CD4-positive, alpha-beta memory T cell (primary cell): ENCODE measurements around the gene TET2. TPM values are rescaled to one million over a fixed set of nuclear protein-coding genes. Genes with fewer than 3 reads are reported as not detected.
A peak's percentile ranks its signal among the peaks of the same experiment; 100 is the strongest.

ENCODE experiments used
- CTCF ChIA-PET: fragments of 350-600 bp; sonication (Branson Sonifier 250); formaldehyde crosslinking; loops from one replicate; lab custom pipeline; 2021; ENCODE audit warnings: inconsistent platforms; ENCODE audit not compliant: partially characterized antibody; lab: Charles Lee
- POLR2A ChIA-PET: fragments of 350-600 bp; sonication (Branson Sonifier 250); formaldehyde crosslinking; loops from one replicate; lab custom pipeline; 2021; ENCODE audit not compliant: partially characterized antibody; lab: Charles Lee
- DNase-seq, 5 donors: peaks; one replicate each; pipeline versions ENCODE4 v3.0.0 to v3.0.0-alpha.2; 2020 to 2022; ENCODE audit warnings: mixed read lengths in 1 of 5
- H3K27ac ChIP-seq: one replicate; pipeline ENCODE4 v1.7.0; 2013; ENCODE audit warnings: low read depth, low read length
- H3K27me3 ChIP-seq: 2 replicates; pipeline ENCODE4 v1.7.0; 2013; ENCODE audit warnings: mild to moderate bottlenecking, low read length, moderate library complexity; ENCODE audit not compliant: insufficient read depth
- H3K36me3 ChIP-seq: 2 replicates; pipeline ENCODE4 v1.7.0; 2013; ENCODE audit warnings: mild to moderate bottlenecking, low read length, moderate library complexity; ENCODE audit not compliant: insufficient read depth
- H3K4me1 ChIP-seq: 2 replicates; pipeline ENCODE4 v1.7.0; 2013; ENCODE audit warnings: mild to moderate bottlenecking, low read length, moderate library complexity; ENCODE audit not compliant: insufficient read depth
- H3K4me3 ChIP-seq, 2 donors: one replicate each; pipeline ENCODE4 v1.7.0; 2013; ENCODE audit warnings: low read length in 2 of 2, mild to moderate bottlenecking in 1 of 2
- H3K9me3 ChIP-seq, 2 donors: one replicate each; pipeline ENCODE4 v1.7.0; 2013; ENCODE audit warnings: low read length in 2 of 2, control low read depth in 1 of 2; ENCODE audit not compliant: control insufficient read depth in 1 of 2
- H3K27ac Mint-ChIP-seq, 7 donors: one replicate each; pipeline ENCODE4 v1.8.0; 2020 to 2021; ENCODE audit warnings: mixed read lengths in 7 of 7, mild to moderate bottlenecking in 6 of 7, inconsistent platforms in 3 of 7, moderate library complexity in 3 of 7
- H3K27me3 Mint-ChIP-seq, 2 donors: one replicate each; pipeline ENCODE4 v1.8.0; 2020 to 2021; ENCODE audit warnings: mixed read lengths in 2 of 2
- H3K36me3 Mint-ChIP-seq, 2 donors: one replicate each; pipeline ENCODE4 v1.8.0; 2020 to 2021; ENCODE audit warnings: mixed read lengths in 2 of 2, inconsistent platforms in 1 of 2, mild to moderate bottlenecking in 1 of 2
- H3K4me1 Mint-ChIP-seq, 4 donors: one replicate each; pipeline ENCODE4 v1.8.0; 2020 to 2021; ENCODE audit warnings: mixed read lengths in 4 of 4, mild to moderate bottlenecking in 1 of 4
- H3K4me3 Mint-ChIP-seq, 8 donors: one replicate each; pipeline ENCODE4 v1.8.0; 2020 to 2021; ENCODE audit warnings: mixed read lengths in 8 of 8, mild to moderate bottlenecking in 7 of 8, moderate library complexity in 6 of 8, inconsistent platforms in 3 of 8
- H3K9me3 Mint-ChIP-seq, 8 donors: one replicate each; pipeline ENCODE4 v1.8.0; 2020 to 2021; ENCODE audit warnings: mixed read lengths in 8 of 8, mild to moderate bottlenecking in 5 of 8, inconsistent platforms in 3 of 8, moderate library complexity in 1 of 8
- intact Hi-C: fragments of 100-400 bp; cut with micrococcal nuclease; formaldehyde crosslinking; loops from one replicate; pipeline ENCODE4 v1.15.1; 2023
- polyA plus RNA-seq, 2 donors: library from polyadenylated mRNA; unstranded; fragments of 300-500 nt; fragmentation: Illumina TruSeq; gene quantifications; one replicate each; pipeline ENCODE4 v1.2.3, GENCODE V29; 2021
- total RNA-seq, 2 experiments: library from RNA; stranded (reverse); gene quantifications; one replicate each; pipeline ENCODE4 v1.2.3, GENCODE V29; 2021

Gene TET2
- total and polyA plus RNA-seq, 4 experiments from 2014 or later, result 9.7 to 20.7 (median 16.9) TPM

DNA sequence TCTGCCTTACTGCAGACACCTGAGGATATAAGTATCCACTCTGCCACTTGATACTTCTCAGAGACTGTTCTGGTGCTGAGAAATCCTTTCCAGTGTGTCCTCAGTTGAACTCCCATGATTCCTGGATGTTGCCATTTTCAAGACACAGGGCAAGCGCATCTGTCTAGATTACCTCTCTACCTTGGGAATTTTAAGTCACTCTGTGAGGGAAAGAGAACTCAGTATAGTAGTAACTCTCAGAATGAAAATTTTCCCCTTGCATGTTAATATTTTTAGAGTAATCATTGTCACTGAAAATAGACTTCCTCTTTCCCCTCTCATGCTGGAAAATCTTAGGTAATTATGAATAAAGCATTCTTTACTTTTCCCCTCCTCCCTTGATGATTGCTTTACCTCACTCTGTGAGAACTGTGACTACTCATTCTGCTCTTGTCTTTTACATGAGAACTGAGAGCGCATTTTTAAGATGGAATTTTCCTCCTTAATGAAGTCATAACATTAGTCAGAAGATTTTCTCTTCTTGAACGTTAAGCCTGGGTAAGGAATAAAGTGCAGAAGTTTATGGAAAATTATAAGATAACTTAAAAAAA is 45.0 kb downstream of the TET2 start:
- H3K9me3 Mint-ChIP-seq, result no peaks in the 10 kb centered on the region
- DNase-seq, result peak in 1 of 5 donors; percentile 5
- peaks cover 24 to 30% of the 10 kb centered on the region in 2 donors for H3K36me3 Mint-ChIP-seq
- H3K27ac ChIP-seq, result no peak overlapping the region
- H3K9me3 ChIP-seq, result no peaks in the 10 kb centered on the region
- peak overlapping the region in 2 of 7 donors; percentile 5 to 7 for H3K27ac Mint-ChIP-seq
- intact Hi-C loops, result no loop called here
- peak overlapping the region in 3 of 8 donors; percentile 9 to 16 (median 10) for H3K4me3 Mint-ChIP-seq
- no peak overlapping the region for H3K4me3 ChIP-seq
- H3K36me3 ChIP-seq, result no peaks in the 10 kb centered on the region
- ChIA-PET CTCF (interaction anchor here (1.3 to 1.6 kb wide), 2 partner anchors 19 to 51 kb away, joined by 3 to 4 read pairs; no protein-coding TSS in a partner anchor), POLR2A (interaction anchor here (0.6 kb wide), 1 partner anchor 21 kb away, joined by 5 read pairs; no protein-coding TSS in a partner anchor)
- H3K4me1 Mint-ChIP-seq, result peaks cover 31 to 50% (median 38%) of the 10 kb centered on the region in 4 donors
- no peaks in the 10 kb centered on the region for H3K27me3 Mint-ChIP-seq
- no peaks in the 10 kb centered on the region for H3K27me3 ChIP-seq
- H3K4me1 ChIP-seq, result peaks cover 6% of the 10 kb centered on the region

DNA sequence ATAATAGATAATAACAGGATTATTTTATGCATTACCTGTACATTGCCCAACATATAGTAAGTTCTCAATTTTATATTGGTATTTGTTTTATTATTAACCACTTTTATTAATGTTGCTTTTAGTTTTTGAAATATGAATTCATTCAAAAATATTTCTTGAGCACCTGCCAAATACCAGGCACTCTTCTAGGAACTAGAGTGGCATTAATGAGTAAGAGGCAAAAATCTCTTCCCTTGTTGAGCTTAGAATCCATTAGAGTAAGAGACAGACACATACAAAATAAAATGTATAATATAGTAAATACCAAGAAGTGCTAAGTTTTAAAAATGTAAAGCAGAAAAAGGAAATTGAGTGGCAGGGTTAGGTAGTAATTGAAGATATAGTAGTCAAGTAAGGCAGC is 45.8 kb downstream of the TET2 start:
- H3K27ac ChIP-seq, result no peak overlapping the region
- peaks cover 34 to 50% (median 40%) of the 10 kb centered on the region in 4 donors for H3K4me1 Mint-ChIP-seq
- intact Hi-C loops, result no loop called here

DNA sequence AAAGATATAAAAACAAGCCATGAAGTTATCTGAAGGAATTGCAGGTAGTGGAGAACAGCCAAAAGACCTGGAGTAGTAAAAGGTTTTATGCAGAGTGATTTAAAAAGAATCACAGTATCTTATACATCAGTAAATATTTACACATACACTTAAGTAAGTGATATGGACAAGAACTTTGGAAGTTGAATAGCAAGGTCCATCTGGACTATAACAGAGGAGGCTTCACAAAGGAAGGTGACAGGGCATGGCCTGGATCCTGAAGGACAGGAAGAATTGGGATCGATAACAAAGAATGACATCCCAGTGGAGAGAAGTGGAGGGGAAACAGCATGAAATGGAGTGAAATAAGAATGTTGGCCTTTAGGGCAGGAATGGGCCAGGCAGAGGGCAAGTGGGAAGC is 46.2 kb downstream of the TET2 start:
- H3K27ac ChIP-seq, result no peak overlapping the region
- H3K9me3 ChIP-seq, result no peaks in the 10 kb centered on the region
- H3K36me3 ChIP-seq, result no peaks in the 10 kb centered on the region
- no peak for DNase-seq
- no peak overlapping the region for H3K4me3 ChIP-seq
- Mint-ChIP-seq H3K4me1 (peaks cover 33 to 50% (median 40%) of the 10 kb centered on the region in 4 donors), H3K9me3 (no peaks in the 10 kb centered on the region), H3K36me3 (peaks cover 24 to 31% of the 10 kb centered on the region in 2 donors), H3K27ac (no peak overlapping the region), H3K4me3 (no peak overlapping the region), H3K27me3 (no peaks in the 10 kb centered on the region)
- ChIA-PET POLR2A (no interaction called here), CTCF (interaction anchor here (1.6 kb wide), 1 partner anchor 52 kb away, joined by 4 read pairs; no protein-coding TSS in a partner anchor)
- H3K27me3 ChIP-seq, result no peaks in the 10 kb centered on the region
- H3K4me1 ChIP-seq, result peaks cover 6% of the 10 kb centered on the region
- intact Hi-C loops, result no loop called here

More for the DNA sequence above, 45.8 kb downstream of the TET2 start:
- no peaks in the 10 kb centered on the region for H3K9me3 Mint-ChIP-seq
- no peak overlapping the region for H3K4me3 Mint-ChIP-seq
- POLR2A ChIA-PET, result interaction anchor here (0.6 kb wide), 1 partner anchor 22 kb away, joined by 5 read pairs; no protein-coding TSS in a partner anchor
- H3K36me3 Mint-ChIP-seq, result peaks cover 24 to 31% of the 10 kb centered on the region in 2 donors
- no peak for DNase-seq
- Histone ChIP-seq H3K36me3 (no peaks in the 10 kb centered on the region), H3K9me3 (no peaks in the 10 kb centered on the region), H3K4me3 (no peak overlapping the region), H3K4me1 (peaks cover 6% of the 10 kb centered on the region), H3K27me3 (no peaks in the 10 kb centered on the region)
- no peaks in the 10 kb centered on the region for H3K27me3 Mint-ChIP-seq
- CTCF ChIA-PET, result interaction anchor here (1.6 kb wide), 1 partner anchor 52 kb away, joined by 4 read pairs; no protein-coding TSS in a partner anchor
- H3K27ac Mint-ChIP-seq, result no peak overlapping the region

DNA sequence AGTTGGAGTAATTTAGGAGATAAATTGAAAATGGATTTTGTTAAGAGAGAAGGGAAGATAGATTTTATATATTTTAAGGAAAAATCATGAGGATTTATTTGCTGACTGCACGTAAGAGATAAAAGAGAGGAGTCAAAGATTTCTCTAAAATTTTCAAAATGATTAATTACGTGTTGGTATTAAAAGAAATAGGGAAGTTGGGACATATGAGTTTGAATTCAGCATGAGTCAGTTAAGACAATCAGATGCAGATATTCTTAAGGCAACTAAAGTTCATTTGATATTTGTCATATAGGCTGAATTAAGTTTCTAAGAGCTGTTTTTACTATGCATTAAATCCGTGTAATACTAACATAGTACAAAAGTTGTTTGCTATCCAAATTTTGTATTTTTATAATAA is 46.9 kb downstream of the TET2 start:
- DNase-seq, result no peak
- no peaks in the 10 kb centered on the region for H3K27me3 ChIP-seq
- POLR2A ChIA-PET, result interaction anchor here (0.7 kb wide), 1 partner anchor 8 kb away, joined by 3 read pairs; no protein-coding TSS in a partner anchor
- intact Hi-C loops, result no loop called here
- Mint-ChIP-seq H3K4me3 (no peak overlapping the region), H3K36me3 (peaks cover 24 to 32% of the 10 kb centered on the region in 2 donors), H3K27ac (no peak overlapping the region), H3K27me3 (no peaks in the 10 kb centered on the region), H3K4me1 (peaks cover 33 to 44% (median 37%) of the 10 kb centered on the region in 4 donors), H3K9me3 (no peaks in the 10 kb centered on the region)
- no peak overlapping the region for H3K4me3 ChIP-seq
- H3K27ac ChIP-seq, result no peak overlapping the region
- H3K9me3 ChIP-seq, result no peaks in the 10 kb centered on the region
- H3K36me3 ChIP-seq, result no peaks in the 10 kb centered on the region
- CTCF ChIA-PET, result no interaction called here
- H3K4me1 ChIP-seq, result peaks cover 6% of the 10 kb centered on the region

DNA sequence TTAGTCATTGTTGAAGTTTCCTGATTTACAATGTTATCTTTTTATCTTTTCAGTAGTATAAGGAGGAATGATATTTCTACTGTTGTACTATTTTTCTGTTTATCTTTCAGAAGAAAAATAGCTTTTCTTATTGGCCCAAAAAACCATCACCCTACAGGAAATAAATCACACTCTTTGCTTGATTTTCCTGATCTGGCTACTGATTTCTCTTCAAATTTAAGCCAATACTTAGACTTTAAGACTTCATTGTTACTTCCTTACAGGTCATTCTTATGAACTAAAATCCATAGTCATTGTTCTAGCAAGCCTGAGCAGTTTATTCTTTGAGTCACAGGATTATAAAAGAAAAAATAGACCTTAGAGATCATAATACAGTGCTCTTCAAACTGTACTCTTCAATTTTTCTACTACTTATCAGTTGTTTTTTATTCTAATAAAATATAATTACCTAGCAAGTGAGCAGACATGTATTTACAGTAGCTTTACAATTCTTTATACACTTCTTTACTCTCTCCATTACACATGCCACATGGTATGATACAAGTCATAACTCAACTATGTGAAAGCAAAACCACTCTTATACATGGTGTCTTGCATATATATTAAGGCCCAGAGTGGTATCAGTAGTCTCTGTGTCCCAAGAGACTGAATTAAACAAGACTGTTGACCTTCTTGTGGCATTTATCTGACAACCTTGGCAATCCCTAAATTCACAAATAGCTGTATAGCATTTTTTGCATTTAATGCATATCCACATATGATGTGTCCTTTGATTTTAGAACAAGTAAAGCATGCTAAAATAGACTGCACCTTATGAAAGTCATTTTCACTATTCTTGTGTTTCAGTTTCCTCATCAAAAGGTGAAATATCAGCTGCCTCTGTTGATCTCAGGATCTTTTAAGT is 47.9 kb downstream of the TET2 start:
- no peak overlapping the region for H3K27ac ChIP-seq
- H3K9me3 ChIP-seq, result no peaks in the 10 kb centered on the region
- intact Hi-C loops, result loop anchor here (5.0 kb wide), 1 partner anchor 52 kb away; no protein-coding TSS in a partner anchor
- Mint-ChIP-seq H3K4me3 (no peak overlapping the region), H3K27ac (peak overlapping the region in 1 of 7 donors; percentile 47), H3K36me3 (peaks cover 26 to 34% of the 10 kb centered on the region in 2 donors), H3K9me3 (no peaks in the 10 kb centered on the region), H3K27me3 (no peaks in the 10 kb centered on the region), H3K4me1 (peaks cover 31 to 37% (median 34%) of the 10 kb centered on the region in 4 donors)
- peaks cover 6% of the 10 kb centered on the region for H3K4me1 ChIP-seq
- H3K4me3 ChIP-seq, result no peak overlapping the region
- no peaks in the 10 kb centered on the region for H3K27me3 ChIP-seq
- ChIA-PET POLR2A (no interaction called here), CTCF (no interaction called here)
- H3K36me3 ChIP-seq, result no peaks in the 10 kb centered on the region
- no peak for DNase-seq

DNA sequence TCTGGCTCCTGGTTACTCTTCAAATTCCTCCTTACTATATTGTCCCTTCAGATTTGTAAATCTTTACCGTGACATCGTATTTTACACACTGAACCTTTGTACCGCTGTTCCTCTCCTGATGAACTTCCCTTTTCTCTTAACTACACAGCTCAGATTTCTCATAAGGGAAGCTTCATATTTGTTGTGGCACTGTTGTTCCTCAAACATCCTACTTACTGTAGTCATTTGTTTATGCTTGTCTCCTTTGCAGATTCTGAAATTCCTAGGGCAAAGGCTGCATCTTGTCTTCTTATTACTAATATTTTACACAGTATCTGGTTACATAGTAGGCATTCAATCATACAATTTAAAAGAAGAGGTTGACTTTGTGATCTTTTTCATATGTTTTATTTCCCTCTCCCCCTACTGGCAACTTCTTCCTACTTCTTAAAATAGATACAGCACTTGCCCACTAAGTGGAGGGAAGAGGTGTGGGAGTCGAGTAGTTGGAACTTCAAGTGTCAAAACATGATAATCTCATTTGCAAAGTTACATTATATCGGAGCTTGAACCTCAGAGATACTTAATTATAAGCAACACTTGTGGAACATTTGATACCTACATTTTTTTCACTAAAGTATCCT is 50.0 kb downstream of the TET2 start:
- intact Hi-C loops, result loop anchor here (5.0 kb wide), 1 partner anchor 54 kb away; no protein-coding TSS in a partner anchor
- H3K9me3 Mint-ChIP-seq, result no peaks in the 10 kb centered on the region
- no peak for DNase-seq
- POLR2A ChIA-PET, result no interaction called here
- H3K27me3 Mint-ChIP-seq, result no peaks in the 10 kb centered on the region
- Histone ChIP-seq H3K36me3 (no peaks in the 10 kb centered on the region), H3K27me3 (no peaks in the 10 kb centered on the region), H3K27ac (no peak overlapping the region), H3K4me3 (no peak overlapping the region), H3K9me3 (no peaks in the 10 kb centered on the region), H3K4me1 (peaks cover 2% of the 10 kb centered on the region)
- no peak overlapping the region for H3K27ac Mint-ChIP-seq
- peaks cover 28 to 33% of the 10 kb centered on the region in 2 donors for H3K36me3 Mint-ChIP-seq
- CTCF ChIA-PET, result interaction anchor here (1.0 to 2.2 kb wide), 2 partner anchors 38 to 277 kb away, joined by 3 to 8 read pairs; partner anchors contain the start of gene PPA2
- no peak overlapping the region for H3K4me3 Mint-ChIP-seq
- peaks cover 24 to 30% (median 27%) of the 10 kb centered on the region in 4 donors for H3K4me1 Mint-ChIP-seq
